K562 (cell line): ENCODE measurements around the gene SALL2. TPM values are rescaled to one million over a fixed set of nuclear protein-coding genes. Genes with fewer than 3 reads are reported as not detected.

ENCODE experiments used
- ATAC-seq: fragments of 200-7000 bp; cut with Tn5 transposase; 3 replicates; pipeline ENCODE4 v1.9.1; 2020; ENCODE audit warnings: moderate library complexity
- BruUV-seq: library from RNA; stranded (reverse); fragments of 400-500 nt; replicated peaks from 2 replicates; lab custom pipeline; 2021; lab: Mats Ljungman, UMichigan
- CTCF ChIA-PET: fragments of 300-600 bp; formaldehyde crosslinking; extraction: SDS; loops from one replicate; lab custom pipeline; 2021; ENCODE audit warnings: low intra/inter-chr PET ratio; lab: Yijun Ruan, JAX
- POLR2A ChIA-PET: fragments of 300-600, 350-650 bp; sonication (Branson Sonifier 250); formaldehyde crosslinking; extraction: SDS; loops from one replicate; lab custom pipeline; 2021; ENCODE audit warnings: antibody characterized with exemption, inconsistent platforms; lab: Yijun Ruan, JAX
- DNase-seq, 4 experiments: peaks; one replicate each; pipeline versions ENCODE4 v3.0.0 to v3.0.0-alpha.2; 2011 to 2018; ENCODE audit warnings: low spot score in 3 of 4, mixed read lengths in 3 of 4; ENCODE audit errors: extremely low read depth in 1 of 4
- FAIRE-seq: peaks from 2 replicates; lab custom pipeline; 2011; peaks lifted over from hg19 to GRCh38; lab: Jason Lieb, UNC
- H2AFZ ChIP-seq: 2 replicates; pipeline ENCODE4 v1.6.0; 2011; ENCODE audit warnings: low read depth, low read length, control low read depth, inconsistent platforms
- H3K27ac ChIP-seq: fragments of 200-600 bp; 3 replicates; pipeline ENCODE4 v1.8.0; 2011; ENCODE audit warnings: low read depth, mild to moderate bottlenecking, control low read depth, inconsistent platforms, low read length, moderate library complexity, mixed read lengths; ENCODE audit errors: extremely low read depth
- H3K27me3 ChIP-seq, 2 experiments: fragments of 300-600 bp in 1 of 2; 2 replicates in 1 of 2; 3 replicates in 1 of 2; pipeline versions ENCODE4 v1.6.0 to v1.8.0; 2011; ENCODE audit warnings: inconsistent platforms in 2 of 2, low read length in 2 of 2, mild to moderate bottlenecking in 1 of 2, mixed read lengths in 1 of 2, moderate library complexity in 1 of 2; ENCODE audit not compliant: control insufficient read depth in 2 of 2, insufficient read depth in 2 of 2
- H3K36me3 ChIP-seq: fragments of 300-600 bp; 3 replicates; pipeline ENCODE4 v1.8.0; 2011; ENCODE audit warnings: mild to moderate bottlenecking, low read length, inconsistent platforms; ENCODE audit not compliant: control insufficient read depth, insufficient read depth
- H3K4me1 ChIP-seq, 2 experiments: fragments of 200-600 bp in 1 of 2; replicated peaks in 1 of 2; 2 replicates in 1 of 2; 3 replicates in 1 of 2; pipeline versions ENCODE4 v1.5.1 to v1.8.0; 2011; ENCODE audit warnings: inconsistent platforms in 2 of 2, low read length in 2 of 2, mild to moderate bottlenecking in 1 of 2, mixed read lengths in 1 of 2, moderate library complexity in 1 of 2; ENCODE audit not compliant: control insufficient read depth in 2 of 2, insufficient read depth in 2 of 2
- H3K4me2 ChIP-seq: 2 replicates; pipeline ENCODE4 v1.6.1; 2011; ENCODE audit warnings: low read length, control low read depth, inconsistent platforms, mixed read lengths; ENCODE audit not compliant: insufficient read depth
- H3K4me3 ChIP-seq: fragments of 200-600 bp; sonication (generic), shearing (Covaris generic); 2 replicates; pipeline ENCODE4 v1.5.1; 2016; ENCODE audit warnings: control low read depth, inconsistent platforms
- H3K79me2 ChIP-seq: fragments of 200-600 bp; 3 replicates; pipeline ENCODE4 v1.8.0; 2011; ENCODE audit warnings: low read length, inconsistent platforms; ENCODE audit not compliant: control insufficient read depth, insufficient read depth
- H3K9ac ChIP-seq, 2 experiments: 2 replicates each; pipeline versions ENCODE4 v1.6.0 to v1.6.1; 2011; ENCODE audit warnings: low read depth in 2 of 2, low read length in 2 of 2, control low read depth in 1 of 2, inconsistent platforms in 1 of 2, mild to moderate bottlenecking in 1 of 2, mixed read lengths in 1 of 2; ENCODE audit not compliant: insufficient read depth in 1 of 2
- H3K9me1 ChIP-seq: one replicate; pipeline ENCODE4 v1.6.0; 2011; ENCODE audit warnings: inconsistent platforms, mild to moderate bottlenecking, low read length, moderate library complexity; ENCODE audit not compliant: control insufficient read depth, insufficient read depth
- H3K9me3 ChIP-seq: replicated peaks from 2 replicates; pipeline ENCODE4 v1.5.1; 2011; ENCODE audit warnings: low read depth, low read length, inconsistent platforms; ENCODE audit not compliant: control insufficient read depth, insufficient read depth
- H4K20me1 ChIP-seq: replicated peaks from 2 replicates; pipeline ENCODE4 v1.6.1; 2011; ENCODE audit warnings: low read length, inconsistent platforms, mixed read lengths; ENCODE audit not compliant: control insufficient read depth, insufficient read depth
- CTCFL ChIP-seq: IDR thresholded peaks from 2 replicates; pipeline ENCODE4 v1.6.1; 2011; ENCODE audit warnings: borderline replicate concordance, low read depth, mild to moderate bottlenecking, moderate library complexity, low read length; ENCODE audit not compliant: insufficient read depth, poor library complexity, severe bottlenecking
- ELK1 ChIP-seq: sonication (generic); formaldehyde crosslinking; IDR thresholded peaks from 2 replicates; pipeline ENCODE4 v1.8.1; 2022; ENCODE audit warnings: missing genetic modification reagents
- GMEB1 ChIP-seq: fragments of 250-450 bp; sonication (Bioruptor Pico); IDR thresholded peaks from 2 replicates; pipeline ENCODE4 v1.4.0; 2020; ENCODE audit warnings: mild to moderate bottlenecking
- HMGXB4 ChIP-seq: sonication (generic); formaldehyde crosslinking; IDR thresholded peaks from 2 replicates; pipeline ENCODE4 v1.8.1; 2023; ENCODE audit warnings: mild to moderate bottlenecking, missing genetic modification reagents
- NBN ChIP-seq: fragments of 450-650 bp; IDR thresholded peaks from 2 replicates; pipeline ENCODE4 v1.6.1; 2016; ENCODE audit warnings: low read depth, mild to moderate bottlenecking
- SMARCA4 ChIP-seq: fragments of 450-650 bp; IDR thresholded peaks from 2 replicates; pipeline ENCODE4 v1.6.1; 2016
- STAT5A ChIP-seq: IDR thresholded peaks from 2 replicates; pipeline ENCODE4 v1.6.1; 2012; ENCODE audit warnings: low read length, inconsistent platforms, borderline replicate concordance
- ZFX ChIP-seq: sonication (generic); formaldehyde crosslinking; IDR thresholded peaks from 2 replicates; pipeline ENCODE4 v1.8.0; 2022; ENCODE audit warnings: mild to moderate bottlenecking, missing genetic modification reagents, moderate library complexity
- ZHX1 ChIP-seq: fragments of 150-350 bp; conservative IDR thresholded peaks from 2 replicates; pipeline ENCODE4 v1.6.1; 2014; ENCODE audit warnings: low read length
- ZNF174 ChIP-seq: fragments of 250-450 bp; sonication (Bioruptor Pico); IDR thresholded peaks from 2 replicates; pipeline ENCODE4 v1.4.0; 2020; ENCODE audit warnings: mild to moderate bottlenecking
- ZNF780A ChIP-seq: fragments of 250-450 bp; sonication (Bioruptor Pico); IDR thresholded peaks from 2 replicates; pipeline ENCODE4 v1.5.0; 2021; ENCODE audit warnings: mild to moderate bottlenecking
- WGBS: fragments of 100-300 bp; shearing (Covaris generic); methylation state at CpG from one replicate; pipeline ENCODE4 v1.1.6; 2016; ENCODE audit warnings: low coverage, mixed read lengths; ENCODE audit not compliant: insufficient coverage; ENCODE audit errors: missing lambda C conversion rate; 5-methylcytosine and 5-hydroxymethylcytosine counted together
- in situ Hi-C: fragments of 300-500 bp; cut with MboI; formaldehyde crosslinking; loops from 4 replicates; pipeline ENCODE4 v1.15.0; 2018; ENCODE audit warnings: inconsistent platforms, mixed read lengths
- intact Hi-C: fragments of 100-400 bp; cut with micrococcal nuclease; formaldehyde crosslinking; loops from 2 replicates; pipeline ENCODE4 v1.14.2; 2022
- polyA plus RNA-seq, 8 experiments: library from polyadenylated mRNA; depleted of rRNA in 4 of 8; stranded (reverse) in 5 of 8; unstranded in 3 of 8; fragments of >200 nt; fragmentation: Nextera tagmentation in 2 of 8; fragmentation: Illumina TruSeq in 1 of 8; extraction: Ambion mirVana in 2 of 8; extraction: Trizol in 1 of 8; gene quantifications; 2 replicates each; pipeline versions ENCODE4 v1.2.1 to v1.2.3, GENCODE V29; 2011 to 2014; ENCODE audit warnings: inconsistent platforms in 1 of 8, missing spikeins in 1 of 8
- total RNA-seq, 7 experiments: library from RNA; depleted of rRNA in 6 of 7; stranded (reverse); fragments of >200 nt in 6 of 7; fragmentation: Illumina TruSeq in 2 of 7; extraction: Trizol in 2 of 7; gene quantifications; 2 replicates each; pipeline versions ENCODE4 v1.2.1 to v1.2.3, GENCODE V29; 2011 to 2021; ENCODE audit warnings: low replicate concordance in 1 of 7

Gene SALL2
- total and polyA plus RNA-seq, 9 of the 15 experiments (the other 6 are each of a cell fraction or from before 2014, with no cell fraction given) = 6.6 to 30.4 (median 12.9) TPM

GRCh38 chr14:21533294-21533693 is 7.1 kb upstream of the SALL2 start (continued):
- TF ChIP-seq ELK1 = no peak
- no peak for TF ChIP-seq ZNF780A (CRISPR knock-in tag)
- TF ChIP-seq ZNF174 (CRISPR knock-in tag) = no peak
- no peak for TF ChIP-seq NBN
- TF ChIP-seq HMGXB4 = no peak
- TF ChIP-seq GMEB1 (CRISPR knock-in tag) = no peak

GRCh38 chr14:21529515-21529914 is 3.4 kb upstream of the SALL2 start:
- in situ Hi-C loops (no loop called here), intact Hi-C loops (no loop called here)
- DNase-seq = no peak
- peaks cover 25 to 34% of the 10 kb centered on the region in 2 experiments for H3K4me1 ChIP-seq
- H3K36me3 ChIP-seq = peaks cover 9% of the 10 kb centered on the region; the same call in 2 of the 3 replicates
- POLR2A ChIA-PET = interaction anchor here (1.0 to 1.8 kb wide), 3 partner anchors 8 to 19 kb away, joined by 3 to 8 read pairs (median 4); partner anchors contain the start of gene METTL3
- 0 out of 2 replicates have a peak overlapping the region, but pooled peaks have one; percentile 89 for H2AFZ ChIP-seq
- no peaks in the 10 kb centered on the region for H4K20me1 ChIP-seq
- no peak for FAIRE-seq
- H3K9ac ChIP-seq = peak overlapping the region in 1 of 2 experiments; percentile 50; a peak in 2 of 4 replicates
- CTCF ChIA-PET = no interaction called here
- H3K4me2 ChIP-seq = peak overlapping the region; percentile 62
- H3K9me3 ChIP-seq = no peaks in the 10 kb centered on the region
- H3K4me3 ChIP-seq = no peak overlapping the region
- BruUV-seq = no TSS peak
- no peaks in the 10 kb centered on the region for H3K9me1 ChIP-seq
- peaks cover 14% of the 10 kb centered on the region for H3K79me2 ChIP-seq
- peak overlapping the region; percentile 80 for H3K27ac ChIP-seq
- 56% methylated on average over 1 of the region's 1 CpG for WGBS
- H3K27me3 ChIP-seq = no peaks in the 10 kb centered on the region
- ATAC-seq = no peak
- TF ChIP-seq ZHX1 (no peak), CTCFL (no peak), SMARCA4 (no peak), STAT5A (no peak), ZFX (no peak)
